SK-N-SH (cell line): Measurements from ENCODE around the gene PRKACA. TPM values are rescaled to one million over a fixed set of nuclear protein-coding genes. Genes with fewer than 3 reads are reported as not detected.
"Not testable (repeated sequence)": the region's sequence is repeated elsewhere in the genome, so short reads cannot be mapped to it uniquely, and the experiment has no call there.

Source experiments
- CTCF ChIA-PET: fragments of 300-600, 350-600 bp; formaldehyde crosslinking; extraction: SDS; loops from one replicate; lab custom pipeline; 2021; lab: Yijun Ruan, JAX
- POLR2A ChIA-PET: fragments of 350-600 bp; sonication (Branson Sonifier 250); formaldehyde crosslinking; extraction: SDS; loops from one replicate; lab custom pipeline; 2020; ENCODE audit warnings: antibody characterized with exemption, inconsistent platforms; lab: Yijun Ruan, JAX
- DNase-seq: peaks from one replicate; pipeline ENCODE4 v3.0.0; 2012
- H2AFZ ChIP-seq: fragments of 200-600 bp; sonication (generic); 2 replicates; pipeline ENCODE4 v1.8.1; 2016; ENCODE audit warnings: antibody characterized with exemption, mild to moderate bottlenecking, low read depth
- H3F3A ChIP-seq: fragments of 200-600 bp; sonication (generic); replicated peaks from 2 replicates; pipeline ENCODE3; 2016; ENCODE audit warnings: antibody characterized with exemption, mild to moderate bottlenecking; ENCODE audit not compliant: insufficient read depth
- H3K27ac ChIP-seq, 2 experiments: fragments of 200-500 bp in 1 of 2; fragments of 200-600 bp in 1 of 2; sonication (Bioruptor generic) in 1 of 2; sonication (generic), shearing (Covaris generic) in 1 of 2; 2 replicates each; pipeline versions ENCODE4 v1.5.1 to v1.6.1; 2014 to 2016; ENCODE audit warnings: low read depth in 2 of 2, inconsistent platforms in 1 of 2, low read length in 1 of 2, mild to moderate bottlenecking in 1 of 2, mixed read lengths in 1 of 2
- H3K27me3 ChIP-seq: fragments of 200-600 bp; sonication (generic), shearing (Covaris generic); 2 replicates; pipeline ENCODE4 v1.6.1; 2016; ENCODE audit warnings: mixed run types; ENCODE audit not compliant: insufficient read depth
- H3K36me3 ChIP-seq, 2 experiments: fragments of 200-500 bp in 1 of 2; fragments of 200-600 bp in 1 of 2; sonication (Bioruptor generic) in 1 of 2; sonication (generic) in 1 of 2; replicated peaks in 1 of 2; 2 replicates each; pipeline versions ENCODE3 to v1.5.1; 2014 to 2016; ENCODE audit warnings: low read length in 1 of 2, mild to moderate bottlenecking in 1 of 2; ENCODE audit not compliant: insufficient read depth in 2 of 2, control insufficient read depth in 1 of 2
- H3K4me1 ChIP-seq, 2 experiments: fragments of 200-500 bp in 1 of 2; fragments of 200-600 bp in 1 of 2; sonication (Bioruptor generic) in 1 of 2; sonication (generic), shearing (Covaris generic) in 1 of 2; 2 replicates each; pipeline versions ENCODE4 v1.5.1 to v1.6.1; 2014 to 2016; ENCODE audit warnings: low read depth in 1 of 2, low read length in 1 of 2, mixed run types in 1 of 2; ENCODE audit not compliant: insufficient read depth in 2 of 2, control insufficient read depth in 1 of 2
- H3K4me2 ChIP-seq: fragments of 200-600 bp; sonication (generic), shearing (Covaris generic); 2 replicates; pipeline ENCODE4 v1.6.1; 2017; ENCODE audit warnings: mixed run types
- H3K4me3 ChIP-seq, 2 experiments: fragments of 200-500 bp in 1 of 2; fragments of 200-600 bp in 1 of 2; sonication (Bioruptor generic) in 1 of 2; sonication (generic), shearing (Covaris generic) in 1 of 2; 2 replicates each; pipeline versions ENCODE4 v1.5.1 to v1.8.1; 2014 to 2016; ENCODE audit warnings: low read depth in 2 of 2, inconsistent platforms in 1 of 2, low read length in 1 of 2, mild to moderate bottlenecking in 1 of 2, mixed read lengths in 1 of 2, moderate library complexity in 1 of 2
- H3K79me2 ChIP-seq: fragments of 200-600 bp; sonication (generic); 2 replicates; pipeline ENCODE4 v1.8.1; 2017; ENCODE audit warnings: mild to moderate bottlenecking; ENCODE audit not compliant: insufficient read depth
- H3K9ac ChIP-seq: fragments of 200-600 bp; sonication (generic); 2 replicates; pipeline ENCODE4 v1.6.1; 2017; ENCODE audit warnings: mixed run types
- H3K9me2 ChIP-seq: fragments of 200-600 bp; sonication (generic); 2 replicates; pipeline ENCODE4 v1.6.1; 2017; ENCODE audit warnings: mixed run types
- H3K9me3 ChIP-seq: fragments of 200-600 bp; sonication (generic); 2 replicates; pipeline ENCODE4 v1.6.1; 2017; ENCODE audit warnings: mixed run types, mild to moderate bottlenecking, moderate library complexity
- H4K20me1 ChIP-seq: fragments of 200-600 bp; sonication (generic); 2 replicates; pipeline ENCODE4 v1.6.1; 2017; ENCODE audit warnings: mild to moderate bottlenecking, mixed run types; ENCODE audit not compliant: insufficient read depth
- CHD2 ChIP-seq: fragments of 150-350 bp; IDR thresholded peaks from 2 replicates; pipeline ENCODE4 v1.6.1; 2018; ENCODE audit warnings: low read length; ENCODE audit not compliant: partially characterized antibody
- FOSL2 ChIP-seq: IDR thresholded peaks from 2 replicates; pipeline ENCODE4 v1.4.0; 2012; ENCODE audit warnings: low read depth, mild to moderate bottlenecking, moderate library complexity, borderline replicate concordance
- GATA2 ChIP-seq: sonication (generic); formaldehyde crosslinking; IDR thresholded peaks from 2 replicates; pipeline ENCODE4 v1.5.0; 2020; ENCODE audit warnings: mild to moderate bottlenecking, missing genetic modification reagents
- JUND ChIP-seq: IDR thresholded peaks from 2 replicates; pipeline ENCODE4 v1.4.0; 2012
- MAX ChIP-seq: IDR thresholded peaks from 2 replicates; pipeline ENCODE4 v1.4.0; 2012; ENCODE audit warnings: low read depth
- MEF2A ChIP-seq: IDR thresholded peaks from 2 replicates; pipeline ENCODE4 v1.4.0; 2012; ENCODE audit warnings: low read depth, borderline replicate concordance
- MXI1 ChIP-seq: IDR thresholded peaks from 2 replicates; pipeline ENCODE4 v1.6.1; 2012; ENCODE audit warnings: mild to moderate bottlenecking, low read depth, low read length, improper control_type of control experiment
- NRF1 ChIP-seq: IDR thresholded peaks from 2 replicates; pipeline ENCODE4 v1.6.1; 2012; ENCODE audit warnings: low read depth, mild to moderate bottlenecking, low read length
- POLR2AphosphoS5 ChIP-seq: IDR thresholded peaks from 2 replicates; pipeline ENCODE4 v1.6.1; 2012; ENCODE audit warnings: low read depth, low read length
- RCOR1 ChIP-seq: fragments of 150-350 bp; IDR thresholded peaks from 2 replicates; pipeline ENCODE4 v1.6.1; 2017; ENCODE audit warnings: antibody characterized with exemption, low read length
- RFX5 ChIP-seq: IDR thresholded peaks from 2 replicates; pipeline ENCODE4 v1.6.1; 2012; ENCODE audit warnings: mild to moderate bottlenecking, improper control_type of control experiment, low read length
- RXRA ChIP-seq: IDR thresholded peaks from 2 replicates; pipeline ENCODE4 v1.4.0; 2012; ENCODE audit warnings: low read depth, mild to moderate bottlenecking, borderline replicate concordance
- SIN3A ChIP-seq: IDR thresholded peaks from 2 replicates; pipeline ENCODE4 v1.6.1; 2012; ENCODE audit warnings: low read depth, mild to moderate bottlenecking, low read length, moderate library complexity, borderline replicate concordance
- TCF12 ChIP-seq: IDR thresholded peaks from 2 replicates; pipeline ENCODE4 v1.4.0; 2012
- ZBTB33 ChIP-seq: IDR thresholded peaks from 2 replicates; pipeline ENCODE4 v1.4.0; 2012; ENCODE audit warnings: low read depth, borderline replicate concordance
- WGBS: methylation state at CpG from one replicate; pipeline ENCODE4 v1.1.6; 2017; ENCODE audit warnings: low lambda C conversion rate; 5-methylcytosine and 5-hydroxymethylcytosine counted together
- polyA plus RNA-seq, 3 experiments: library from polyadenylated mRNA; depleted of rRNA; stranded (reverse); fragments of >200 nt; gene quantifications; 2 replicates each; pipeline ENCODE4 v1.2.3, GENCODE V29; 2012

The PRKACA gene
- polyA plus RNA-seq, 1 of the 3 experiments (the other 2 are of a cell fraction) = 48.4 TPM

GRCh38 chr19:14146789-14147216 lies 29.2 kb upstream of the PRKACA start:
- no peak overlapping the region for H3K9ac ChIP-seq
- WGBS = 70% methylated on average over 7 of the region's 7 CpGs
- POLR2A ChIA-PET = interaction anchor here (0.6 kb wide), 2 partner anchors 59 to 267 kb away, joined by 3 read pairs; no protein-coding TSS in a partner anchor

GRCh38 chr19:14146169-14146568 lies 28.6 kb upstream of the PRKACA start:
- not testable (repeated sequence) for H3K9ac ChIP-seq, H3K36me3 ChIP-seq, H3K4me2 ChIP-seq, H3K79me2 ChIP-seq, H3K27ac ChIP-seq, DNase-seq, H3K4me3 ChIP-seq, H3F3A ChIP-seq, H4K20me1 ChIP-seq, H3K27me3 ChIP-seq, H3K9me2 ChIP-seq, H3K9me3 ChIP-seq, H2AFZ ChIP-seq
- 97% methylated on average over 10 of the region's 10 CpGs for WGBS
- ChIA-PET CTCF (interaction anchor here (1.0 to 18.9 kb wide), 6 partner anchors 9 to 334 kb away, joined by 3 to 256 read pairs (median 6); partner anchors contain the start of gene ASF1B), POLR2A (interaction anchor here (0.6 kb wide), 2 partner anchors 60 to 267 kb away, joined by 3 read pairs; no protein-coding TSS in a partner anchor)
- peaks cover 0 to 26% of the 10 kb centered on the region in 2 experiments; a peak in 1 of 4 replicates for H3K4me1 ChIP-seq

More at GRCh38 chr19:14146789-14147216, 29.2 kb upstream of the PRKACA start:
- no peak overlapping the region for H2AFZ ChIP-seq
- peaks cover 0 to 26% of the 10 kb centered on the region in 2 experiments; a peak in 1 of 4 replicates for H3K4me1 ChIP-seq
- no peaks in the 10 kb centered on the region for H4K20me1 ChIP-seq
- no peak overlapping the region for H3K27ac ChIP-seq
- H3K9me3 ChIP-seq = no peaks in the 10 kb centered on the region
- CTCF ChIA-PET = interaction anchor here (1.0 to 18.9 kb wide), 15 partner anchors 10 to 333 kb away, joined by 3 to 256 read pairs (median 4); partner anchors contain the start of genes ASF1B and DDX39A
- no peak for DNase-seq
- TF ChIP-seq RCOR1 (no peak), ZBTB33 (no peak), CHD2 (no peak), POLR2AphosphoS5 (no peak), GATA2 (CRISPR knock-in tag) (no peak), RXRA (no peak), MXI1 (no peak), TCF12 (no peak), JUND (no peak), RFX5 (no peak), MEF2A (no peak), FOSL2 (no peak), NRF1 (no peak), SIN3A (no peak), MAX (no peak)
- H3K36me3 ChIP-seq = peaks cover 0 to under 1% of the 10 kb centered on the region in 2 experiments
- H3F3A ChIP-seq = peaks cover 2% of the 10 kb centered on the region
- no peaks in the 10 kb centered on the region for H3K27me3 ChIP-seq
- H3K4me3 ChIP-seq = no peak overlapping the region
- H3K79me2 ChIP-seq = no peaks in the 10 kb centered on the region; the same call in 1 of the 2 replicates
- H3K9me2 ChIP-seq = no peaks in the 10 kb centered on the region
- H3K4me2 ChIP-seq = no peak overlapping the region
